Measurements from ENCODE around the gene PSMB10.
"Not testable (repeated sequence)": the region's sequence is repeated elsewhere in the genome, so short reads cannot be mapped to it uniquely, and the experiment has no call there.

PSMB10 gene

GRCh38 chr16:67928147-67928546 lies 8.5 kb downstream of the PSMB10 start:
- in situ Hi-C loops (cut with HindIII; ENCODE audit: low sequenced_read_pairs) = no loop called here

DNA sequence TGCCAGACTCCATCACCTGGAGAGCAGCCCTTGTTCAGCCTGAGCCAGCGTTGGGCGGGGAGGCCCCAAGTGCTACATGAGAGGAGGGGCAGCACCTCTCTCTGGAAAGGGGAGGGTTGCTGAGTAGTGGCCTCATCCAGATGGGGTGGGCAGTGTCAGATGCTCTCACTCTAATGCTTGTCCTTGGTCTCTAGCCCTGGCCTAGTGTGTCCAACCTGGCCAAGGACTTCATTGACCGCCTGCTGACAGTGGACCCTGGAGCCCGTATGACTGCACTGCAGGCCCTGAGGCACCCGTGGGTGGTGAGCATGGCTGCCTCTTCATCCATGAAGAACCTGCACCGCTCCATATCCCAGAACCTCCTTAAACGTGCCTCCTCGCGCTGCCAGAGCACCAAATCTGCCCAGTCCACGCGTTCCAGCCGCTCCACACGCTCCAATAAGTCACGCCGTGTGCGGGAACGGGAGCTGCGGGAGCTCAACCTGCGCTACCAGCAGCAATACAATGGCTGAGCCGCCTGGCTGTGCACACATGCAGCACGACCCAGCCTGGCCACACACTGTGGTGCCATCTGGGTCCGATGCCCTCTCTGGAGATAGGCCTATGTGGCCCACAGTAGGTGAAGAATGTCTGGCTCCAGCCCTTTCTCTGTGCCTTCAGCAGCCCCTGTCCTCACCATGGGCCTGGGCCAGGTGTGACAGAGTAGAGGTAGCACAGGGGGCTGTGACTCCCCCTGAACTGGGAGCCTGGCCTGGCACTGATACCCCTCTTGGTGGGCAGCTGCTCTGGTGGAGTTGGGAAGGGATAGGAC lies 9.3 kb downstream of the PSMB10 start:
- in situ Hi-C loops (cut with HindIII; ENCODE audit: low sequenced_read_pairs) = no loop called here

- in situ Hi-C loops (cut with HindIII; ENCODE audit: low sequenced_read_pairs) = no loop called here
Observed at GRCh38 chr16:67926181-67926750, 10.4 kb downstream of the PSMB10 start.

DNA sequence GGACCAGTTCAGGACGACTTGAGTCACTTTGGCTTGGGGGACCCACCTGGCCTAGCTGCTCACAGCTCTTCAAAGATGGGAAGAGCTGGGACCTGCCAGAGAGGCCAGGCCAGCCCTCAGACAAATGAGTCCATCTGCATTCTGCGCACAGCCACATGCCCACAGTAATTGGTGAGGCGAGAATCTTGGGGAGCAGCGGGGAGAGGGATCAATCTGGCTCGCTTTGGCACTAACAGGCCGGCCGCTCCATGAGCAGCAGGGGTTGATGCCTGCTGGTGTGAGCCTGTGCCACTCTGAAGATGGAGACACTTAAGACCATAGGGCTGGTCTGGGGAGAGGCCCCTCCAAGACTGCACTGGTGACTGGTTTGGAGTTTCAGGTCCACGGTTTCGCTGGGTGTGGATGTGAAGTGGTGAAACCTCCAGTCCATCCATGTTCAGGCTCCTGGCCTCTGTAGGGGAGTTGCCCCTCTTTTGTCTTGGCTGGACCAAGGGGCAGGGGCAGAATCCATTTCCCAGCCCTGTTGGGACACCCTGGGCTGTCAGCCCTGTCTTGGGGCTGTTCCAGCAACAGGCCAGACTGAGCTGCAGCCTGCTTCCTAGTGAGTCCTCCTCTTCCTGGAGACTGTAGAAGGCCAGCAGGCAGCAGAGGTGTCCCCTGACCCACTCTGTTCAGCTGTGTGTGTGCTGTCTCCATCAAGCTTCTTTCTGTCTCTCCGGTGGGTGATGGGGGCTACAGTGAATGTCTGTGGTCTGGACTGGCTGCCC lies 12.3 kb downstream of the PSMB10 start:
- in situ Hi-C loops (cut with HindIII; ENCODE audit: low sequenced_read_pairs) = no loop called here

GRCh38 chr16:67923414-67924116 lies 13.1 kb downstream of the PSMB10 start:
- in situ Hi-C loops (cut with HindIII; ENCODE audit: low sequenced_read_pairs) = no loop called here

- in situ Hi-C loops (cut with HindIII; ENCODE audit: low sequenced_read_pairs) = no loop called here
Observed at GRCh38 chr16:67922740-67923139, 13.9 kb downstream of the PSMB10 start.

GRCh38 chr16:67922221-67922620 lies 14.4 kb downstream of the PSMB10 start:
- in situ Hi-C loops (cut with HindIII; ENCODE audit: low sequenced_read_pairs) = no loop called here

DNA sequence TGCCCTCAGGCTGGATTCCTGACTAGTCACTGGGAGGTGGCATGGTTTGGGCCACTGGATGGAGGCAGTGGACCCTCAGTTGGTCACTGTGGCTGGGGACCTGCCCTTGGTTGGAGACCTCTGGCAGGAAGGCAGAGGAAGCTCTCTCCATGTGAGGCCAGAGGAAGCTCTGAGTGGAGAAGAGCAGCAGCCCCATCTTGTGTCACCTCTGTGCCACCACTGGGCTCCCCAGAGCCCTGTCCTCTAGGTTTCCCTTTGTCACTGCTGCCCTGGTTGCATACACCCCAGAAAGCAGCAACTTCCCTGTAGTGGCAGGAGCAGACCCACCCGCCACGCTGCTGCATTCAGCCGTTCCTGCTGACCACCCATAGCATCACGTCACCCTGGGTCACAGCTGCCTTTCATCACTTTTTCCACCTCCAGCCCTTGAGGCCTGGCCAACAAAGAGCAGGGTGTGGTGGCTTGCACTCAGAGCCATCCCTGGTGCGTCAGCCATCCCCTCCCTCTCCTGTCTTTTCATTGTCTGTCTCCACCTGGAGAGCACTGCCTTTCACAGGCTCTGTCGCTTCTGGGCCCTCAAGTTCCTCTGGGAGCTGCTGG lies 16.9 kb downstream of the PSMB10 start:
- in situ Hi-C loops (cut with HindIII; ENCODE audit: low sequenced_read_pairs) = no loop called here

DNA sequence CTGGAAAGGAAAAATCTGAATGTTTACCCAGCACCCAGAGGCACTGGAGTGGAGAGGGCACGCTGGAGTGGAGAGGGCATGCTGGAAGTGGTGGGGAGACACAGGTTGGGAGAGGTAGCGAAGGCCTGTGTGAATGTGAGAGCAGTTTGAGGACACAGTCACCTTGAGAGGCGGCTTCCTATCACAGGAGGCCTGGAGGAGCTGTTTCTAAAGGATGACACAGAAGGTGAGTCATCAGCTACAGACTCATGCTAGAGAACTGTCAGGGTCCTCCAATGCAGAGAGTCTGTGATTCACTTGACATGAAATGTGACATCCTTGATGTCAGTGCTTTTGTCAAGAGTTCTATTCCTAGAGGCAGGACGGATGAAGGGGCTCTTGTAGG lies 18.8 kb downstream of the PSMB10 start:
- in situ Hi-C loops (cut with HindIII; ENCODE audit: low sequenced_read_pairs) = no loop called here

- in situ Hi-C loops (cut with HindIII; ENCODE audit: low sequenced_read_pairs) = no loop called here
Observed at GRCh38 chr16:67917140-67917851, 19.4 kb downstream of the PSMB10 start.

GRCh38 chr16:67915831-67916723 lies 20.6 kb downstream of the PSMB10 start:
- in situ Hi-C loops (cut with HindIII; ENCODE audit: low sequenced_read_pairs) = no loop called here

DNA sequence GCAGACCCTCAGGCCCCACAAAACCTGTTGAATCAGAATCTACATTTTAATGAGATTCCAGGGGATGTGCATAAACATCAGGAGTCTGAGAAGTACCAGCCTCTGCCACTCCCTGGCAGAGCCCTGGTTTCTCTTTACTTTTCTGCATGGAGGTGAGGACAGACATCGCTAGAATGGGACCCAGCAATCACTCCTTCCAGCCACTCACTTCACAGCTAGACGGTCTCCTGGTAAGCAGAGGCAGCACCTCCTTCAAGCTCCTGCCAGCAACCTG lies 21.2 kb downstream of the PSMB10 start:
- in situ Hi-C loops (cut with HindIII; ENCODE audit: low sequenced_read_pairs) = not testable (repeated sequence)

GRCh38 chr16:67914758-67915495 lies 21.7 kb downstream of the PSMB10 start:
- in situ Hi-C loops (cut with HindIII; ENCODE audit: low sequenced_read_pairs) = loop anchor here (5.0 kb wide), 1 partner anchor 93 kb away; no protein-coding TSS in a partner anchor

DNA sequence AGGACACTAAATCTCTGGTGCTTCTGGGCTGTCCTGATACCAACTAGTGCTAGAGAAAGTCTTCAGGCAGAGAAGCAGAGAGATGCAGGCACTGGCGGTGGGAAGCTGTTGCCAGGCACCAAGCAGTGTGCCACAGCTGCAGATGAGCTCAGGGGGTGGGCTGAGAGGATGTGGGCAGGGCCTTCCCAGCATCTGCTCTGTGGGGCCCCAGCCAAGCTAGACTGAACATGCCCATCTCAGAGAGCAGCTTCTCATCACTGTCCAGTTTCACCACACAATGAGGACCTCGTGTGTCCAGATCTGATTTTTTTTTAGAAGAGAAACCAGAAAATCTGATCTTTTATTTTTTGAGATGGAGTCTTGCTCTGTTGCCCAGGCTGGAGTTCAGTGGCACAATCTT lies 26.5 kb downstream of the PSMB10 start:
- in situ Hi-C loops (cut with HindIII; ENCODE audit: low sequenced_read_pairs) = loop anchor here (5.0 kb wide), 1 partner anchor 88 kb away; no protein-coding TSS in a partner anchor

- in situ Hi-C loops (cut with HindIII; ENCODE audit: low sequenced_read_pairs) = no loop called here
Observed at GRCh38 chr16:67909056-67909742, 27.5 kb downstream of the PSMB10 start.

DNA sequence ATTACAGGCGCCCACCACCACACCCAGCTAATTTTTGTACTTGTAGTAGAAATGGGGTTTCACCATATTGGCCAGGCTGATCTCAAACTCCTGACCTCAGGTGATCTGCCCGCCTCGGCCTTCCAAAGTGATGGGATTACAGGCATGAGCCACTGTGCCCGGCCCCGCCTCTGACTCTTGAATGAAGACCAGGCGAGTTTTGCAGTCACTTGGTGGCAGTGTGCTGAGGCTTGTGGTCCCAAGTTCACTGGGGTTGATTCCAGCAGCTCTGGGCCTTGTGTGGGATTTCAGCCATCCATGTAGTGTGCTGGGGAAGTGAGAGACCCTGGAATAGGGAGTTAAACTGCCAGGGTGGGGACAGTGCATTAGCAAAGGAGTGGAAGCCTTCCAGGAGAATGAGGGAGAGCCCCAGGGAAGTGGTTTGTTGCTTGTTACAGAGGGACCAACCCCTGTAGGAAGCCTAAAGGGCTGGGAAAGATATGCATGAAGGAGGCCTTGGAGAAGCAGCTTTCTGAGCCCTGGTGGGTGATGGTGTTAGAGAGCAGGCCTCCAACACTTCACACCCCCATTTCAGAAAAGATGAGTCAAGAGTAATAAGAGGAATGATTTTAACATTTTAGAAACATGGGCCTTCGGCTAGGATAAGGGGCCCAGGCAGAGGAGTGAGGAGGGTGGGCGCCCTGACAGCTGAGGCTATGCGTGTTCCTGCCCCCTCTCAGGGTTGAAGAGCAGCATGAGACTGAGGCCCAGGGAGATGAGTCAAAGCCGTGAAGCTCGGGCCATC lies 29.1 kb downstream of the PSMB10 start:
- in situ Hi-C loops (cut with HindIII; ENCODE audit: low sequenced_read_pairs) = no loop called here

DNA sequence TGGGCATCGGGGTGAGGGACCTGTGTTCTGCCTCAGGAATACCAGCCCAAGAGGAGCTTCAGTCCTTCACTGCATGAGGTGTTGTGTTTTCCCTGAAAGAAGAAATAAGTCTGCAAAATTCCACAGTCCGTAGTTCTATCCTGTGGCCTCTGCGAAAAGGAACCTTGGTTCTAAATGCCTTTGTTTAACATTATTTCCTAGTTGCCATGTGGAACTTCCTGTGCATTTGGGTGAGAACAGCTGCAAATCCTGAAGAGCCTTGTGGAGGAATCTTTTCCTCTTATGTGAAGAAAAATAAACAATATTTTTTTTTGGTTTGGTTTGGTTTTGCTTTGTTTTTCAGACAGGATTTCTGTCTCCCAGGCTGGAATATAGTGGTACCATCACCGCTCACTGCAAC lies 33.8 kb downstream of the PSMB10 start:
- in situ Hi-C loops (cut with HindIII; ENCODE audit: low sequenced_read_pairs) = no loop called here
